B cell (primary cell): ENCODE results near the gene SPAG7.

Source experiments
- CTCF ChIP-seq: fragments of 200-600 bp; IDR thresholded peaks from one replicate; pipeline ENCODE4 v1.8.0; 2022; ENCODE audit warnings: antibody characterized with exemption, mild to moderate bottlenecking
- EZH2 ChIP-seq: IDR thresholded peaks from 2 replicates; pipeline ENCODE4 v1.6.1; 2012; ENCODE audit warnings: borderline replicate concordance, low read depth, mild to moderate bottlenecking, moderate library complexity, low read length; ENCODE audit not compliant: insufficient read depth, poor library complexity, severe bottlenecking

- TF ChIP-seq CTCF: no peak
- TF ChIP-seq EZH2: no peak
Observed at GRCh38 chr17:4945176-4945943, 22.3 kb downstream of the SPAG7 start.
